ENCODE results near the gene ADGRG3. TPM values are rescaled to one million over a fixed set of nuclear protein-coding genes. Genes with fewer than 3 reads are reported as not detected.

ADGRG3 gene
- total and polyA plus RNA-seq, 2 of the 8 experiments (the other 6 are each of a cell fraction or from before 2014, with no cell fraction given) = 0.28 to 0.98 TPM

- TF ChIP-seq, protein P1, sequence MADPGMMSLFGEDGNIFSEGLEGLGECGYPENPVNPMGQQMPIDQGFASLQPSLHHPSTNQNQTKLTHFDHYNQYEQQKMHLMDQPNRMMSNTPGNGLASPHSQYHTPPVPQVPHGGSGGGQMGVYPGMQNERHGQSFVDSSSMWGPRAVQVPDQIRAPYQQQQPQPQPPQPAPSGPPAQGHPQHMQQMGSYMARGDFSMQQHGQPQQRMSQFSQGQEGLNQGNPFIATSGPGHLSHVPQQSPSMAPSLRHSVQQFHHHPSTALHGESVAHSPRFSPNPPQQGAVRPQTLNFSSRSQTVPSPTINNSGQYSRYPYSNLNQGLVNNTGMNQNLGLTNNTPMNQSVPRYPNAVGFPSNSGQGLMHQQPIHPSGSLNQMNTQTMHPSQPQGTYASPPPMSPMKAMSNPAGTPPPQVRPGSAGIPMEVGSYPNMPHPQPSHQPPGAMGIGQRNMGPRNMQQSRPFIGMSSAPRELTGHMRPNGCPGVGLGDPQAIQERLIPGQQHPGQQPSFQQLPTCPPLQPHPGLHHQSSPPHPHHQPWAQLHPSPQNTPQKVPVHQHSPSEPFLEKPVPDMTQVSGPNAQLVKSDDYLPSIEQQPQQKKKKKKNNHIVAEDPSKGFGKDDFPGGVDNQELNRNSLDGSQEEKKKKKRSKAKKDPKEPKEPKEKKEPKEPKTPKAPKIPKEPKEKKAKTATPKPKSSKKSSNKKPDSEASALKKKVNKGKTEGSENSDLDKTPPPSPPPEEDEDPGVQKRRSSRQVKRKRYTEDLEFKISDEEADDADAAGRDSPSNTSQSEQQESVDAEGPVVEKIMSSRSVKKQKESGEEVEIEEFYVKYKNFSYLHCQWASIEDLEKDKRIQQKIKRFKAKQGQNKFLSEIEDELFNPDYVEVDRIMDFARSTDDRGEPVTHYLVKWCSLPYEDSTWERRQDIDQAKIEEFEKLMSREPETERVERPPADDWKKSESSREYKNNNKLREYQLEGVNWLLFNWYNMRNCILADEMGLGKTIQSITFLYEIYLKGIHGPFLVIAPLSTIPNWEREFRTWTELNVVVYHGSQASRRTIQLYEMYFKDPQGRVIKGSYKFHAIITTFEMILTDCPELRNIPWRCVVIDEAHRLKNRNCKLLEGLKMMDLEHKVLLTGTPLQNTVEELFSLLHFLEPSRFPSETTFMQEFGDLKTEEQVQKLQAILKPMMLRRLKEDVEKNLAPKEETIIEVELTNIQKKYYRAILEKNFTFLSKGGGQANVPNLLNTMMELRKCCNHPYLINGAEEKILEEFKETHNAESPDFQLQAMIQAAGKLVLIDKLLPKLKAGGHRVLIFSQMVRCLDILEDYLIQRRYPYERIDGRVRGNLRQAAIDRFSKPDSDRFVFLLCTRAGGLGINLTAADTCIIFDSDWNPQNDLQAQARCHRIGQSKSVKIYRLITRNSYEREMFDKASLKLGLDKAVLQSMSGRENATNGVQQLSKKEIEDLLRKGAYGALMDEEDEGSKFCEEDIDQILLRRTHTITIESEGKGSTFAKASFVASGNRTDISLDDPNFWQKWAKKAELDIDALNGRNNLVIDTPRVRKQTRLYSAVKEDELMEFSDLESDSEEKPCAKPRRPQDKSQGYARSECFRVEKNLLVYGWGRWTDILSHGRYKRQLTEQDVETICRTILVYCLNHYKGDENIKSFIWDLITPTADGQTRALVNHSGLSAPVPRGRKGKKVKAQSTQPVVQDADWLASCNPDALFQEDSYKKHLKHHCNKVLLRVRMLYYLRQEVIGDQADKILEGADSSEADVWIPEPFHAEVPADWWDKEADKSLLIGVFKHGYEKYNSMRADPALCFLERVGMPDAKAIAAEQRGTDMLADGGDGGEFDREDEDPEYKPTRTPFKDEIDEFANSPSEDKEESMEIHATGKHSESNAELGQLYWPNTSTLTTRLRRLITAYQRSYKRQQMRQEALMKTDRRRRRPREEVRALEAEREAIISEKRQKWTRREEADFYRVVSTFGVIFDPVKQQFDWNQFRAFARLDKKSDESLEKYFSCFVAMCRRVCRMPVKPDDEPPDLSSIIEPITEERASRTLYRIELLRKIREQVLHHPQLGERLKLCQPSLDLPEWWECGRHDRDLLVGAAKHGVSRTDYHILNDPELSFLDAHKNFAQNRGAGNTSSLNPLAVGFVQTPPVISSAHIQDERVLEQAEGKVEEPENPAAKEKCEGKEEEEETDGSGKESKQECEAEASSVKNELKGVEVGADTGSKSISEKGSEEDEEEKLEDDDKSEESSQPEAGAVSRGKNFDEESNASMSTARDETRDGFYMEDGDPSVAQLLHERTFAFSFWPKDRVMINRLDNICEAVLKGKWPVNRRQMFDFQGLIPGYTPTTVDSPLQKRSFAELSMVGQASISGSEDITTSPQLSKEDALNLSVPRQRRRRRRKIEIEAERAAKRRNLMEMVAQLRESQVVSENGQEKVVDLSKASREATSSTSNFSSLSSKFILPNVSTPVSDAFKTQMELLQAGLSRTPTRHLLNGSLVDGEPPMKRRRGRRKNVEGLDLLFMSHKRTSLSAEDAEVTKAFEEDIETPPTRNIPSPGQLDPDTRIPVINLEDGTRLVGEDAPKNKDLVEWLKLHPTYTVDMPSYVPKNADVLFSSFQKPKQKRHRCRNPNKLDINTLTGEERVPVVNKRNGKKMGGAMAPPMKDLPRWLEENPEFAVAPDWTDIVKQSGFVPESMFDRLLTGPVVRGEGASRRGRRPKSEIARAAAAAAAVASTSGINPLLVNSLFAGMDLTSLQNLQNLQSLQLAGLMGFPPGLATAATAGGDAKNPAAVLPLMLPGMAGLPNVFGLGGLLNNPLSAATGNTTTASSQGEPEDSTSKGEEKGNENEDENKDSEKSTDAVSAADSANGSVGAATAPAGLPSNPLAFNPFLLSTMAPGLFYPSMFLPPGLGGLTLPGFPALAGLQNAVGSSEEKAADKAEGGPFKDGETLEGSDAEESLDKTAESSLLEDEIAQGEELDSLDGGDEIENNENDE (IDR thresholded peaks at IDR 0.05; ENCODE audit: insufficient replicate concordance, low read length) = no peak
- peak; percentile 54; the same call in 1 of the 2 replicates for TF ChIP-seq KDM1A (IDR thresholded peaks at IDR 0.05; ENCODE audit: borderline replicate concordance, low read length)
- no peak for TF ChIP-seq KDM5A (IDR thresholded peaks at IDR 0.05; ENCODE audit: low read length)
- TF ChIP-seq RAD21 (IDR thresholded peaks at IDR 0.05 in 1 of 2, conservative IDR thresholded peaks at IDR 0.05 in 1 of 2; ENCODE audit: low read depth in 2 of 2, low read length in 2 of 2) = no peak
- TF ChIP-seq TAF7 (optimal IDR thresholded peaks at IDR 0.05; ENCODE audit: borderline replicate concordance, low read depth, low read length) = no peak
- TF ChIP-seq CEBPB (IDR thresholded peaks at IDR 0.05; ENCODE audit: low read depth, low read length) = peak; percentile 52; the same call in 1 of the 2 replicates
- TF ChIP-seq TEAD4 (IDR thresholded peaks at IDR 0.05; ENCODE audit: low read depth, low read length) = no peak
- no peak for TF ChIP-seq SP4 (IDR thresholded peaks at IDR 0.05; ENCODE audit: low read length)
Observed at GRCh38 chr16:57621521-57622271, 46.4 kb upstream of the ADGRG3 start (continued).
